HG02840 (cell line): ENCODE data around the gene PRLH.

Source experiments
- ATAC-seq: cut with Tn5 transposase; IDR thresholded peaks from one replicate; pipeline ENCODE4 v1.9.1; 2021; ENCODE audit warnings: mild to moderate bottlenecking, moderate library complexity, moderate number of reproducible peaks; ENCODE audit not compliant: unreplicated experiment, low FRiP score

PRLH gene

DNA sequence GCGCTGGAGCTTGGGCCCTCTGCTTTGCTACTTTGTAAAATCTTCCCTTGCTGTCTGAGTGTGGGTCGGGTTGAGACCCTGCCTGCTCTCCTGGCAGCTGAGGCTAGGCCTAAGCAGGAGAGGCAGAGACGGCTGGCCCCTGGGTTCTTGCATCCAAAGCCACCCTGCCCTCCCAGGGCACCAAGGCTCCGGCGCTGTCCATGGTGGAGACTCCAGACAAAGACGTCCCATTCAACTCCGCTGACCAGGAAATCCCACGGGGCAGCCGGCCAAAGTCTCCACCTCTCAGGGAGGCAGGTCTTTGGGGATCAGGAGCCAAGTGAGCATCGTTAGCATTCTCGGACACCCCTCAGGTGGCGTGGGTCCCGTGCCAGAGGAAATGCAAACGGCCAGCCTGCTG, 2.6 kb upstream of the PRLH start:
- no peak for ATAC-seq

DNA sequence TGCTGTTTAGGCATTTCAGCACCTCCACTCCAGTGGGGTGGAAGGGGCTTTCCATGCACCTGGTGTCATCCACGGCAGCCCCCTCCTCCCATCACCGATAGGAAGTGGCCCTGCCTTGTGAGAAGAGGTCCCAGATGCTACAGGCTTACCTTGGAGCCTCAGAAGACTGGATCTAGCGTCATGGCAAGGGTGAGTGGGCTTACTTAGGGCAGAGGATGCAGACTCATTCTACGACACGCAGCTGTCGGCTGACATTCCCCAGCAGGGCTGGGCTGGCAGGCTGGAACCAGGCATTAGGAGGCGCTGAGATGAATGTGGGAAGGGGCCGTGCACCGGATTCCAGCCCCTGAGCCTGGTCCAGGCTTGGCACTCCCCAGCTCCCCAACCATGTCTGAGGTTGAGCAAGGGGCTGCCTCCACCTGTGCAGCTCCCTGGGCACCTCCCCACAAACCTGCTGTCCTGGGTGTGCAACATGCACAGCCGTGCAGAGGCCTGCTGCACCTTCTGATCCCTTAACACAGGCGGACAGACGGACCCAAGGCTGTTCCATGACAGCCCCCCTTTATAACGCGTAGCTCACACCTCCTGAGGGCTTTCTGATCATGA, 1.7 kb upstream of the PRLH start:
- ATAC-seq = no peak

DNA sequence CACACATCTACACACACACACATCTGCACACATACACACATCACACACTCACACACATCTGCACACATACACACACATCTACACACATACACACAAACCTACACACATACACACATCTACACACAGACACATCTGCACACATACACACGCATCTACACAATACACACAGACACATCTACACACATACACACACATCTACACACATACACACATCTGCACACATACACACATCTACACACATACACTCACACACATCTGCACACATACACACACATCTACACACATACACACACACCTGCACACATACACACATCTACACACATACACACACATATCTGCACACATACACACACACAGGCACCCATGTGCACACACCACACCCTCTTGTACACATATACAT, 400 bp upstream of the PRLH start:
- ATAC-seq = no peak

DNA sequence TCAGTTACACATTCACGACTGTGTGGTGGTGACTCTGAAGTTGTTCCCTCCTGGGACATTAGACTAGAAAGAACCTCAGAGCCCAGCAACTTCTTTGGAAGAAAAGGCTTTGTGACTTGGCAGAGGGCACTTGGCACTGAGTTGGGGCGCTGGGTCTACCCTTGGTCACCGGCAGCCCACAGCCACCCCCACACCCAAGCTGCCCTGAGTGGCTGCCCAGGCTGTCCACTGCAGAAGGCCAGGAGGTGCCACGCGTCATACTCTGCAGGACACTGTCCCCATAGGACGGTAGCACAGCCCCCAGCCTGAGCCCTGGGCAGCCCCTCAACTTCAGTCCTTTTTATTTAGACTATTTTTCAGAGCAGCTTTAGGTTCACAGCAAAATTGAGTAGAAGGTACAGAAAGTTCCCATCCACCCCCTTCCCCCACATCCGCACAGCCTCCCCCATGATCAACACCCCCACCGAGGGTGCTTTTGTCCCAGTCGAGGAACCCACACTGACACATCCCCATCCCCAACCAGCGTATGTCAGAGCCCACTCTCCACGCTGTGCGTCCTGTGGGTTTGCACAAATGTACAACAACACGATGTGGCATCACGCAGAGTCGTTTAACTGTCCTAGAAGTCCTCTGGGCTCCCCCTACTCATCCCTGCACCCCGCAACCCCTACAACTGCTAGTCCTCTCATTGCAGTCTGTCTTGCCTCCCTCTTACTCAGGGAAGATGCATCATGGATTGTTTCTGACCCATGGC, 1.1 kb downstream of the PRLH start:
- ATAC-seq = no peak

DNA sequence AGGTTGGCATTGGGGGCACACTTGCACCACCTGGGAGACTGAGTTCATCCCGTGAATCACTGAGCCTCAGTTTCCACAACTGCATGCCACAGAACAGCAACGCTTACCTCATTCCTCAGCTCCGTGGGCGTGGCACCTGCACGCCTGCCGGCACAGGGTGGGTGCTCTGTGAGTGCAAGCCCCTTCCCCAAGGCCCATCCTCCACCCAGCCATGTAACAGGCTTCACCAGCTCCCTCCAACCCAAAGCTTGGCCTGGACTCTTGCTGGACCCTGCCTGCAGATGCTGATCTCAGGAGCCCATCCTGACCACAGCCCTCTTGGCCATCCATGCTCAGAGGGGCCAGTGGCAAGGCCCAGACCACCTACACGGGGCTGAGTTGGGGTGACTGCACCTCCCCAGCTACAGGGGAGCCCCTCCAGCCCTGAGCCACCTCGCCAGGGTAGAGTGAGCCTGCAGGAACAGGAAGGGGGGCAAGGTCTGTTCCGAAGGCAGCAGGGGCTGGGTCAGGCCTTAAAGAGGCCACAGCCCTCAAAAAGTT, 1.8 kb downstream of the PRLH start:
- ATAC-seq = no peak

DNA sequence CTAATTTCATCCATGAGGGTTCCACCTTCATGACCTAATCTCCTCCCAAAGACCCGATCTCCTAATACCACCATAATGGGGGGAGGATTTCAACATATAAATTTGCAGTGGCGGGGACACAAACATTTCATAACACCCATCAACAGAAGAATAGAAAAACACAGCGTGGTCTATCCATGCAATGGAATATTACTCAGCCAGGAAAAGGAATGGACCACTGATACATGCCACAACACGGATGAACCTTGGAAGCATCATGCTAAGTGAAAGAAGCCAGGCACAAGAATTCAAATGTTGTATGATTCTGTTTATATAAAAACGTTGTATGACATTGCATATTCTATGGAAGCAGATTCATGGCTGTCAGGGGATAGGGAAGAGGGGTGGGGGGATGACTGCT, 2.7 kb downstream of the PRLH start:
- ATAC-seq = no peak

DNA sequence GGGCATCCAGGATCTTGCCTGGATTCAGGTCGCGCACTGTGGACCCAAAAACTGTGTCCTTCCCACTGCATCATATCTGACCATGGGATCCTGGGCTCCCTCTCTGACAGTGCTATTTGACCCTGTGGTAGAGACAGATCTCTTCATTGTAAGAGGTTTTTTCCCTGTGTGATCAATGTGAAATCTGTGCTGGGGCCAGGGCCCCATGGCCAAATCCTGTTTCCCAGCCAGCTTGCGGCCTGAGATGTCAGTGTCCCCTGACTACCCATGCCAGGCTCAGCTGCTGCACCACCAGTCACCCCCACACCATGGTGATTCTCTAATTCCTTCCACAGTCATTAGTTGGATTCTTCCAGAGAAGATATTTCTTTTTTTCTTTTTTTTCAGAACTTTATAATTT, 3.5 kb downstream of the PRLH start:
- ATAC-seq = no peak

DNA sequence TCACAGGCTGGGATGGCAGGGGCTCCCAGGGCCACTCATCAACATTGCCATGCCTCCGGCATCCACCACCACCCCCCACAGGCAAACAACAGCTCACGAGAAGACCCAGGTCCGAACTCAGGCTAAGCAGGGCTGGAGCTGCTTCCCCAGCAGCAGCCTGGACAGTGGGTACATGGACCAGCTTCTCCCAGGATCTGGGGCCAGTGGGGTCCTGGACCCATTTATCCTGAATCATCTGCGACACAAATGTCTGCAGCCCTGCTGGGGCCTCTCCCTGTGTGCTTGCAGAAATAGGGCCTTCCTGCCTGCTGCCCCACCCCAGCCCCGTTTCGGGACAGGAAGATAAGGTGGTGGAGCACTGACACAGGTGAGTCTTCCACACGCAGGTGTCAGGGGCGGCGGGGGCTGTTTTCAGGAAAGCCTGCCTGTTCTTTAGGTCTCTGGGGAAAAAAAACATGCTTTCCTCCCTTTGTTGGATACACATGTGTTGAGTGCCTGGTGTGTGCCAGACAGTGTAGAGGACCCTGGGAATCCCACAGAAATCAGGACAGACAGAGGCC, 4.5 kb downstream of the PRLH start:
- ATAC-seq = no peak

DNA sequence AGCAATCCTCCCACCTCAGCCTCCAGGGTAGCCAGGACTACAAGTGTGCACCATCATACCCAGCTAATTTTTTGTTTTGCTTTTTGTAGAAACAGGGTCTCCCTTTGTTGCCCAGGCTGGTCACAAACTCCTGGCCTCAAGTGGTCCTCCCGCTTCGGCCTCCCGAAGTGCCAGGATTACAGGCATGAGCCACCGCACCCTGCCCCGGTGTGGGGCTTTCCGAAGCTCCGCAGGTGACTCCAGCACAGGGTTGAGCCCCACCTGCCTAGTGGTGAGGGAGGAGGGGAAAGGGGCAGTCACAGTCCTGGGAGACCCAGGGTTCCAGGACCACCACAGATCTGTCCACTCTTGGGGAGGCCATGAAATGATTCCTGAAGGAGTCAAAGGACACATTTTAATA, 5.2 kb downstream of the PRLH start:
- ATAC-seq = no peak

DNA sequence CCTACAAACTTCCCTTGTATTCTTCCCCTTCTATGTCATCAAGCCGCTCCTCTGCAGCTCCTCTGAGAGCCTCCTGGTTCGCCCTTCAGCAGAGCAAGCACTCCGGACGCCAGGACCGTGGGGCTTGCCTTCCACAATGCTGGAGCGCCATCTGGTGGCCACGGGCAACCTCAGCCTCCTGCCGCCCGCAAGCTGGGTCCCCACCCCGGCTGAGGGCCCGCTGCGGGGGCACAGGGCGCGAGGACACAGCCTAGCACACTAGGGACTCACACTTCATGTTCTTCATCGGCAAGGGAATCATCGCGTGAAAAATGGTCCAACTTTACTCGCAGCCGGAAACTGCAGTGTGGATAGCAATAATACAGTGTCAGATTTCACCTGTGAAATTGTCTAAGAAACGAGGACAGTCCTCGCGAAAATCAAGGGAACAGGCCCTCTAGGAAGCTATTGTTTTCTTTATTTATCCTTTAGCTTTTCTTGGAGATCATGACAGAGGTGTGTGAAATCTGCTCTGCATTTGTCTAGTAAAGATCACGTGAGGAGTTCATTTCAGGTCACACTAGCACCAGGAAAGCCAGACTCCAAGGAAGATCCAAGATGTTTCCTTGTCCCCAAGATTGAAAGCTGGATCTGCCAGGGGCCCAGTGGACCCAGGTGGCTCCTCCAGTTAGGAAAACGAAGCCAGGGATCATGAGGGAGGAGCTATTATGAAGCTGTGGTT, 5.8 kb downstream of the PRLH start:
- ATAC-seq = no peak

DNA sequence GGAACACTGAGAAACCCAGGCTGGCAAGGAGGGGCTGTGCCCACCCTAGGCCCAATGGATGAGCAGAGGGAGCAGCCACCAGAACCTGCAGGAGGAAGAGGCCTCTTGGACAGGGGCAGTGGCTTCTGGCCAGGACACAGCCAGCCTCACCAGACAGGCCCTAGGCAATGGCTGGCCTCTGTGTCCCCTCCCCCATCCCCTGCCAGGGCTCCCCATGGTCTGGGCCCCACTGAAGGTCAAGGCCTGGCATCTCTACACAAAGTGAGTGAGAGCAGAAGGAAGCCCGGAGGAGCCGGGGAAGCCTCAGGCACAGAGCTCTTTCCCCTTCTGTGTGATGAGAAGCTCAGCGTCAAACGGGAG, 6.3 kb downstream of the PRLH start:
- ATAC-seq = no peak

DNA sequence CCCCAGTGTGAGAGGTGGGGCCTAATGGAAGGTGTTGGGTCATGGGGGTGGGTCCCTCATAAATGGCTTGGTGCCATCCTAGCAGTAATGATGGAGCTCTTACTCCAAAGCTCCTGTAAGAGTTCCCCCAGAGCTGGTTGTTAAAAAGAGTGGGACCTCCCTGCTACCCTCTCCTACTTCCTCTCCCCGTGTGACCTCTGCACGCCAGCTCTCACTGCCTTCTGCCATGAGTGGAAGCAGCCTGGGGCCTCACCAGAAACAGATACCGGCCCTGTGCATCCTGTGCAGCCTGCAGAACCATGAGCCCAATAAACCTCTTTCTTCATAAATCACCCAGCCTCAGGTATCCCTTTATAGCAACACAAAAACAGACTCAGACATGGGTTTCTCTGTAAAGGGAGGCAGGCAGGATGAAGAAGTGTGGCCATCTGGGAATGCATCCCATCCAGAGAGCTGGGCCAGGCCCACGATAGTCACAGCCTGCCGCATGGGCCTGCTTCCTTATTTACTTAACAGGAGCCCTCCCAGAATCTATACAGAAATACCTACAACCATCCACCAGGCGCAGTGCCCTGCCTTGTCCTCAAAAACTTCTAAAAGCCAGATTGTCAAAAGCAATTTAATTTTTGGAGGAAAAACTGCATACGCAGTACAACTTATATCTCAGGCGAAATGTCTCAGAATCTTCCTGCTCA, 7.5 kb downstream of the PRLH start:
- ATAC-seq = no peak

DNA sequence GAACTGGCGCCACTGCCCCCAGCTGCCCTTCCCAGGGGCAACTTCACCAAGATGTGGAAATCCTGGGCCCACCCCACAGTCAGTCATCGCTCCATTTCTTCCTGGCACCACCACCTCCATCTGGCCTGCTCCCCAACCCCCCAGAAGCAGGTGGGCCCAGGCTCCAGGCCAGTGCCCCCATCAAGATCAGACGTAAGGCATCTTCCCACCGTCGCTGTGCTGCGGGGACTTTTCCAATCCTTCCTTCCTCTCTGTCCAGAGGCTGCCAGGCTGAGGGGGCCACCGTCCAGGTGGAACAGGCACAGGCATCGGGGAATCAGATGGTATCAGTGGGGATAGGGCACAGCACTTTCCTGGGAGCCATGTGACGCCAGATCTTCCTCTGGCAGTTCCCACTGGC, 8.1 kb downstream of the PRLH start:
- no peak for ATAC-seq

DNA sequence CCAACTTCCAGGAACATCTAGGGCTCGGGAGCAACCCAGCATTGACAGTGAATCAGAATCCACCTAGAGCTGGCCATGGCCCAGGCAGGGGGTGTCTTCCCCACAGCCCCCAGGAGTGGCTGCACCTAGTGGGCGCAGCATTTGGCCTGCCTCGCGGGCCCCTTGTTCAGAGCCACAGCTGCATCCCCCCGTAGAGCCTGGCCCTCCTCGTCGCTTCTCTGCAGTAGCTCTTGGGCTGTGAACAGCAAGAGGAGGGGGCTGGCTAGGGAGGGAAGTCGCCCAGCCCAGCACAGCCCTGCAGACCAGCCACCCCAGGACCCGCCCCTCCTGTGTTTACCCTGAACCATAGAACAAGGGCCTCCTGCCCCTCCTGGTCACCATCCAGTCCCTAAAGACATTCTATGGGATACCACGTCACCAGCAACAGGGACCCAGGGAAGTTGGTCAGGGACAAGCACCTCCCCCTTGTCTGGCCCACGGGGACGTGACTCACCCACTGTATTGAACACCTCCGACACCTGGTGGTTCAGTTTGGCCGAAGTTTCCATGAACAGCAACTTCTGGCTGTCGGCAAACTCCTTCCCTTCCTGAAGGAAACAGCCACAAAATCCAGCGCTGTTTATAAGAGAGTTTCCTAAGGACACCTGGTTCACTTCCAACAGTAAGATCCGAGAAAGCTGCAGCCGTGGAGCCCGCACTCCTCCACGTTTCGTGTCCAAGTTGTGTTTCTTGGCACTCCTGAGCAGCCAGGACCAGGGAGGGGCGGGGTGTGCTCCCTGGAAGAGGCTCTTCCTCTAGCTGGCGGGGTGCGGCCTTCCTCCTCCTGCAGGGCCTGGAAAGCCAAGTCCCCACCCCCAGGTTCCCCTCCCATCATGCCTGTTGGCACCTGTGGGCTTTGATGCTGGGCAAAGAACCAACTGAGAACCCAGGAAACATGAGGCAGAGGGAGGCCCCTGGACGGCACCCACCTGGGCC, 8.8 kb downstream of the PRLH start:
- no peak for ATAC-seq

DNA sequence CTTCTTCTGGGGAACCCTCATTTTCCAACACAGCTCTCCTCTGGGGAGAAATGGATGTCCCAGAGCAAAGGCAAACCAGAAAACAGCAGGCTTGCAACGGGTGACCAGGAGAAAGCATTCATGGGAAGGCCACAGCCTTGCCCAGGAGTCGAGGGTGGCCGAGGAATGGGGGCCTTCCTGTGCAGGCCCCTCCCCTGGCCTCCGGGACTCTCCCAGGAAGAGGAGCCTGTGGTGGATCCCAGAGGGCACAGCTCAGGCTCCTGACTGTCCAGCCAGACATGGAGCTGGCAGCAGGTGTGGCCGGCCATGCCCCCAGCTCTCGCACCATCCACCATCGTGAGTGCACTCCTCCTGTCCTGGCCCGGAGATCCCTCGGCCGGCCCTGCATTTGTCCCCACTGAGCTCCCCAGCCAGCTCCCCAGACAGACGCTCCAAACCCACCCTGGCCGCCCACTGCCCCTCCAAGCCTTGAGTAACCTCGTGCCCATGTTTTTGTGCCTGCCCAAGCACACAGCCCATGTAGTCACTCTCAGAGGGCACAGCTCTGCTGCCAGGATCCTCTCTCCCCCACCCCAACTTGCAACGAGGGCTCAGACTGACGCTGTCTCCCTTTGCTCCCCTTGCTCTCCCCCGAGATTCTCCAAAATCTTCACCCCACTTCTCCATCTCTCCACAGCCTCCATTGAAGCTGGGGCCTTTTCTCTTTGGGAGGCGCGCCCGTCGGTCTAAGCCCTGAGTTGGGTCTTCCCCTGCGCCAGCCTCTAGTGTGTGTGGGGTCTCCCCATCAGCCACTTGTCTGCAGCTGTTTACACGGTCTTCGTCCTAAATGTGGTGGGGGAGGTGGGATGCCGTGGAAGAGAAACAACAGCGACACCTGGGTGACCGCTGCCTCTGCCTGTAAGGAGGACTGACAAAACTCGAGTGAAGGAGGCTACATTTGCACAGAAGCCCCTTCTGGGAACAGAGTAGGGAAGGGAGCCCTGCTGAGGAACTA, 9.8 kb downstream of the PRLH start:
- no peak for ATAC-seq

DNA sequence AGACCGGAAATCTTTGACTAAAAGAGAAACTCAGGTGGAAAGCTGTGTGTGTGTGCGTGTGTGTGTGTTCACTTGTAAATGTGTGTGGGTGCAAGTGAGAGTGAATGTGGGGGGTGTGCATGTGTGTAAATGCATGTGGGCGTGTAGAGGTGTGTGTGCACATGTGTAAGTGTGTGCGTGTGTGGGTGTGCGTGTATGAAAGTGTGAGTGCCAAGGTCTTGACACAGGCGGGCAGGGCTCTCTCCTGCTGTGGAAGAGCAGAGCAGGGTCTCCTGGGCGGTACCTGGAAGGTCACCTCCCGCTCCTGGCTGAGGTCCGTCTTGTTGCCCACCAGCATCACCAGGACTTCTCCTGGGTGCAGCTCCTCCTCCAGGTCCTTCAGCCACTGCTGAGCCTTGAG, 10.6 kb downstream of the PRLH start:
- ATAC-seq = no peak

DNA sequence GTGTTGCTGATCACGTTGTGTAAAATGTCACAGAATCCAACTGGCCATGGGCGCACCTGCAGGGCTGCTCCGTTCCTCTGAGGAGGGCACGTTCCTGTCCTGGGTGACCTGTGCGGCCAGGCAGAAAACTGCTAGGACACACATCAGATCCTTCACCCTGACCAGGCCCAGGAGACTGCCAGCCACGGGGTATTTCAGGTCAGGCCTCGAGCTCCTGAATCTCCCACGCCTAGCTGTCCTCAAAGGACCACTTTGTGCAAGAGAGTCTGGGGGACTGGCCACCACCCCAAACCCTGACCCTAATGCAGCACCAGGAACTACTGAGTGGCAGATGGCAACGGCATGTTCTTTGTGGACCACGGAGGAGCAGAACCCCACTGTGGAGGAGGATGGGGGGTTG, 11.1 kb downstream of the PRLH start:
- no peak for ATAC-seq
